DND-41 (cell line): ENCODE results near the gene DNMBP.
"Not testable (repeated sequence)": the region's sequence is repeated elsewhere in the genome, so short reads cannot be mapped to it uniquely, and the experiment has no call there.

Source experiments
- EZH2 ChIP-seq: IDR thresholded peaks from 3 replicates; pipeline ENCODE4 v1.6.1; 2012; ENCODE audit warnings: borderline replicate concordance, low read depth, mild to moderate bottlenecking, moderate library complexity, low read length, inconsistent platforms; ENCODE audit not compliant: severe bottlenecking
- TF ChIP-seq, protein P1 (sequence below): IDR thresholded peaks from 2 replicates; pipeline ENCODE4 v1.5.1; 2012; ENCODE audit warnings: borderline replicate concordance, low read length, moderate library complexity, mild to moderate bottlenecking; ENCODE audit not compliant: poor library complexity, severe bottlenecking; ENCODE audit errors: extremely low read depth

DNA sequence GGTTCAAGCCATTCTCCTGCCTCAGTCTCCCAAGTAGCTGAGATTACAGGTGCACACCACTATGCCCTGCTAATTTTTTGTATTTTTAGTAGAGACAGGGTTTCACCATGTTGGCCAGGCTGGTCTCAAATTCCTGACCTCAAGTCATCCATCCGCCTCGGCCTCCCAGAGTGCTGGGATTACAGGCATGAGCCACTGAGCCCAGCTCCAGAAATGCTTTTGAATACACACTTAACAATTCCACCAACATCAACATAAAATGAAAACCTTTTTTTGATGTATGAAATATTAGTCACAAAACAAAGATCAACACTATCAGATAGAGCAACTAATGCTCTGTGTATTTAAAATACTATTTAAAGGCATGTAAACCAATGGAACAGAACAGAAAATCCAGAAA, 63.7 kb downstream of the DNMBP start:
- TF ChIP-seq, protein P1, sequence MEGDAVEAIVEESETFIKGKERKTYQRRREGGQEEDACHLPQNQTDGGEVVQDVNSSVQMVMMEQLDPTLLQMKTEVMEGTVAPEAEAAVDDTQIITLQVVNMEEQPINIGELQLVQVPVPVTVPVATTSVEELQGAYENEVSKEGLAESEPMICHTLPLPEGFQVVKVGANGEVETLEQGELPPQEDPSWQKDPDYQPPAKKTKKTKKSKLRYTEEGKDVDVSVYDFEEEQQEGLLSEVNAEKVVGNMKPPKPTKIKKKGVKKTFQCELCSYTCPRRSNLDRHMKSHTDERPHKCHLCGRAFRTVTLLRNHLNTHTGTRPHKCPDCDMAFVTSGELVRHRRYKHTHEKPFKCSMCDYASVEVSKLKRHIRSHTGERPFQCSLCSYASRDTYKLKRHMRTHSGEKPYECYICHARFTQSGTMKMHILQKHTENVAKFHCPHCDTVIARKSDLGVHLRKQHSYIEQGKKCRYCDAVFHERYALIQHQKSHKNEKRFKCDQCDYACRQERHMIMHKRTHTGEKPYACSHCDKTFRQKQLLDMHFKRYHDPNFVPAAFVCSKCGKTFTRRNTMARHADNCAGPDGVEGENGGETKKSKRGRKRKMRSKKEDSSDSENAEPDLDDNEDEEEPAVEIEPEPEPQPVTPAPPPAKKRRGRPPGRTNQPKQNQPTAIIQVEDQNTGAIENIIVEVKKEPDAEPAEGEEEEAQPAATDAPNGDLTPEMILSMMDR: not testable (repeated sequence)
- TF ChIP-seq EZH2: not testable (repeated sequence)
